ENCODE results near the gene DCDC2C. TPM values are rescaled to one million over a fixed set of nuclear protein-coding genes. Genes with fewer than 3 reads are reported as not detected.

DCDC2C gene
- total and polyA plus RNA-seq, 2 donors (not counting 3 experiments of a cell fraction or from before 2014, with no cell fraction given): not detected

DNA sequence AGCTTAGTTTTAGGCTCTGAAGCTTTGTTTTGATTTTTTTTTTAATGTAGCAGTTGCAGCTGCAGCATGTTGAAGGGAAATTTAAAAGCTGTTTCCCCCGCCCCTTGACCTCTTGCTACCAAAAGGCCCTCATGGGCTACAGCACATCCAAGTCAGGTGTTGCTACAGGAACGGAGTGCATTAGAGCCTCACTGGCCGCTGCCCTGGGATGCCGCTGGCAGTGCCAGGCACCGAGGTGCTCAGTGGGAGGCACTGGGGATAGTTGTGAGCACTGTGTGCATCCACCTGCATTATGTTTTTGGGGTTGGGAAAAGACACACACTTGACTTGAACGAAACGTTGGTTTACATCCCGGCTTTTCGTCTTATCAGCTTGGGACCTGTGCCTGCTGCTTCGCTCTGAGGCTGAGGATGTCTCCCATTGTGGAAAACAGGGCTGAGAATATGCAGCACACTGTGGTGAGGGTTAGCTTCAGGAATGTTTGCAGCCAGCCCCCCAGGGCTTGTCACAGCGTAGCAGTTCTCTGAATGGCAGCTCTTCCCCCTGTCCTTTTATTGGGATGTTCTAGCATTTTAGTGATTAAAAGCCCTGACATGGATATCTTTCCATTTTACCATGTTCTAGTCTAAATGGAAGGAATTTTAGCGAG lies 24.1 kb downstream of the DCDC2C start:
- no peak overlapping the region for H3K9ac ChIP-seq (replicated peaks; ENCODE audit: extremely low read depth, insufficient read depth, low read length)
- no peak overlapping the region for H3K27ac ChIP-seq (ENCODE audit: insufficient read depth, low read depth, low read length)
- H3K4me2 ChIP-seq (ENCODE audit: insufficient read depth, low read length): no peak overlapping the region
- intact Hi-C loops (cut with micrococcal nuclease) (loop anchor here (1.0 to 5.0 kb wide), 3 partner anchors 53 to 1035 kb away; no protein-coding TSS in a partner anchor), dilution Hi-C loops (cut with MboI; ENCODE audit: extremely low pct_ligation_motif_present, low sequenced_read_pairs) (no loop called here)
- DNase-seq (ENCODE audit: low read depth, low spot score) (no peak), FAIRE-seq (no peak)
- no peaks in the 10 kb centered on the region for H3K36me3 ChIP-seq (ENCODE audit: control insufficient read depth in 2 of 2, extremely low read depth in 1 of 2, insufficient read depth in 2 of 2, low read length in 2 of 2)
- H4K20me1 ChIP-seq (replicated peaks; ENCODE audit: control insufficient read depth, extremely low read depth, insufficient read depth, low read length): no peaks in the 10 kb centered on the region
- CTCF ChIA-PET: interaction anchor here (0.8 to 5.0 kb wide), 22 partner anchors 9 to 1638 kb away, joined by 3 to 49 read pairs (median 5); no protein-coding TSS in a partner anchor
- H3K4me3 ChIP-seq (replicated peaks in 1 of 3; ENCODE audit: insufficient read depth in 1 of 3, low read depth in 1 of 3, low read length in 3 of 3): no peak overlapping the region
- POLR2A ChIA-PET: no interaction called here
- H3K9me3 ChIP-seq (replicated peaks; ENCODE audit: control insufficient read depth, insufficient read depth, low read length): no peaks in the 10 kb centered on the region
- H3K79me2 ChIP-seq (ENCODE audit: control insufficient read depth, insufficient read depth, low read length): no peaks in the 10 kb centered on the region
- BruUV-seq (replicated peaks): no TSS peak
- TF ChIP-seq GATA2 (IDR thresholded peaks at IDR 0.05; ENCODE audit: insufficient read depth, insufficient read length, low read depth, low read length) (no peak), MYC (IDR thresholded peaks at IDR 0.05; ENCODE audit: low read depth, low read length) (no peak), POLR2A (IDR thresholded peaks at IDR 0.05; ENCODE audit: low read depth, low read length) (no peak), POLR2AphosphoS5 (IDR thresholded peaks at IDR 0.05; ENCODE audit: insufficient read depth, low read depth, low read length) (no peak), FOS (IDR thresholded peaks at IDR 0.05; ENCODE audit: borderline replicate concordance, insufficient read depth, low read length) (no peak), EZH2 (IDR thresholded peaks at IDR 0.05; ENCODE audit: borderline replicate concordance, low read depth, low read length, severe bottlenecking) (no peak), CTCF (IDR thresholded peaks at IDR 0.05; ENCODE audit: extremely low read depth in 1 of 2, insufficient read depth in 1 of 2, low read depth in 1 of 2, low read length in 2 of 2) (no peak), JUN (IDR thresholded peaks at IDR 0.05; ENCODE audit: borderline replicate concordance, insufficient read depth, insufficient read length, low read depth) (no peak)
- TF ChIP-seq, protein P1, sequence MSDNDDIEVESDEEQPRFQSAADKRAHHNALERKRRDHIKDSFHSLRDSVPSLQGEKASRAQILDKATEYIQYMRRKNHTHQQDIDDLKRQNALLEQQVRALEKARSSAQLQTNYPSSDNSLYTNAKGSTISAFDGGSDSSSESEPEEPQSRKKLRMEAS (IDR thresholded peaks at IDR 0.05; ENCODE audit: insufficient read depth, insufficient read length): no peak
- H3K27me3 ChIP-seq (ENCODE audit: control insufficient read depth in 2 of 2, insufficient read depth in 2 of 2, low read length in 2 of 2): no peaks in the 10 kb centered on the region
- peaks cover 4% of the 10 kb centered on the region for H3K4me1 ChIP-seq (ENCODE audit: control insufficient read depth, extremely low read depth, insufficient read depth, low read length)
- H2AFZ ChIP-seq (ENCODE audit: low read depth, low read length): no peak overlapping the region
- H3K9me1 ChIP-seq (replicated peaks; ENCODE audit: control insufficient read depth, extremely low read depth, insufficient read depth, low read length): no peaks in the 10 kb centered on the region
